SK-N-MC (cell line): Measurements from ENCODE around the gene KCNH2.

Source experiments
- DNase-seq: peaks from one replicate; pipeline ENCODE4 v3.0.0-alpha.2; 2011; ENCODE audit warnings: low read depth, low spot score
- H3K27ac ChIP-seq: fragments of 200-600 bp; sonication (generic); 2 replicates; pipeline ENCODE4 v1.5.1; 2016; ENCODE audit warnings: mixed run types
- H3K36me3 ChIP-seq: fragments of 200-600 bp; sonication (generic); 2 replicates; pipeline ENCODE4 v1.6.1; 2017; ENCODE audit warnings: antibody characterized with exemption, low read length, mixed read lengths; ENCODE audit not compliant: insufficient read depth
- H3K4me3 ChIP-seq: fragments of 200-600 bp; sonication (generic); 2 replicates; pipeline ENCODE4 v1.5.1; 2016
- H3K9ac ChIP-seq: fragments of 200-600 bp; sonication (generic); 2 replicates; pipeline ENCODE4 v1.8.0; 2017; ENCODE audit warnings: mixed run types, mixed read lengths; ENCODE audit not compliant: insufficient read length
- H3K9me3 ChIP-seq: fragments of 200-600 bp; sonication (generic); 2 replicates; pipeline ENCODE4 v1.6.1; 2017; ENCODE audit warnings: low read depth, mild to moderate bottlenecking, antibody characterized with exemption, low read length, moderate library complexity, mixed read lengths
- EZH2 ChIP-seq: fragments of 200-600 bp; sonication (generic); IDR thresholded peaks from one replicate; pipeline ENCODE4 v1.6.1; 2017; ENCODE audit warnings: antibody characterized with exemption
- FOXP2 ChIP-seq: optimal IDR thresholded peaks from 2 replicates; pipeline ENCODE3; 2011; ENCODE audit warnings: mild to moderate bottlenecking, moderate library complexity; ENCODE audit not compliant: insufficient read depth; ENCODE audit errors: extremely low read length, control extremely low read depth
- POLR2AphosphoS5 ChIP-seq: IDR thresholded peaks from 2 replicates; pipeline ENCODE4 v1.6.1; 2012; ENCODE audit warnings: mild to moderate bottlenecking, low read depth, low read length, borderline replicate concordance

KCNH2 gene

DNA sequence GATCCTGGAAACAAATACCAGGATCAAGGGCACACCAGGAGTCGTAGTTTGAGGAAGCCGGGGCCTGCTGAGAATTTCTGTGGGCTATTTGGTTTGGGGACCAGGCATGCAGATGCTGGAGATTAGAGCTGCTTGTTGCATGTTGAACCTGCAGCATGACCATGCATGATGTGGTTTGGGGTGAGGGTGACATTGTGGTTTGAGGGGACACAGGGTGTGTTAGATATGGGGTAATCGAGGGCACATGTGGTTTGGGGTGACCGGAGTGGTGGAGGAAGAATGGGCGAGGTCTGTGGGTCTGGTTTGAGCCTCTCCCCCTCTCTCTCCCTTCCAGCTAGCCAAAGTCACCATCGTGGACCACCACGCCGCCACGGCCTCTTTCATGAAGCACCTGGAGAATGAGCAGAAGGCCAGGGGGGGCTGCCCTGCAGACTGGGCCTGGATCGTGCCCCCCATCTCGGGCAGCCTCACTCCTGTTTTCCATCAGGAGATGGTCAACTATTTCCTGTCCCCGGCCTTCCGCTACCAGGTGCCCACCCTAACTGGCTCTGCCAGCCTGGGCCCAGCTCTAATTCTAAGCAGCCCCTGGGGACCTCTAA lies 22.9 kb upstream of the KCNH2 start:
- TF ChIP-seq FOXP2, result no peak
- TF ChIP-seq POLR2AphosphoS5, result no peak
- no peak for TF ChIP-seq EZH2
- Histone ChIP-seq H3K9me3 (no peaks in the 10 kb centered on the region), H3K4me3 (no peak overlapping the region), H3K9ac (no peak overlapping the region), H3K27ac (no peak overlapping the region), H3K36me3 (no peaks in the 10 kb centered on the region)
- DNase-seq, result no peak

DNA sequence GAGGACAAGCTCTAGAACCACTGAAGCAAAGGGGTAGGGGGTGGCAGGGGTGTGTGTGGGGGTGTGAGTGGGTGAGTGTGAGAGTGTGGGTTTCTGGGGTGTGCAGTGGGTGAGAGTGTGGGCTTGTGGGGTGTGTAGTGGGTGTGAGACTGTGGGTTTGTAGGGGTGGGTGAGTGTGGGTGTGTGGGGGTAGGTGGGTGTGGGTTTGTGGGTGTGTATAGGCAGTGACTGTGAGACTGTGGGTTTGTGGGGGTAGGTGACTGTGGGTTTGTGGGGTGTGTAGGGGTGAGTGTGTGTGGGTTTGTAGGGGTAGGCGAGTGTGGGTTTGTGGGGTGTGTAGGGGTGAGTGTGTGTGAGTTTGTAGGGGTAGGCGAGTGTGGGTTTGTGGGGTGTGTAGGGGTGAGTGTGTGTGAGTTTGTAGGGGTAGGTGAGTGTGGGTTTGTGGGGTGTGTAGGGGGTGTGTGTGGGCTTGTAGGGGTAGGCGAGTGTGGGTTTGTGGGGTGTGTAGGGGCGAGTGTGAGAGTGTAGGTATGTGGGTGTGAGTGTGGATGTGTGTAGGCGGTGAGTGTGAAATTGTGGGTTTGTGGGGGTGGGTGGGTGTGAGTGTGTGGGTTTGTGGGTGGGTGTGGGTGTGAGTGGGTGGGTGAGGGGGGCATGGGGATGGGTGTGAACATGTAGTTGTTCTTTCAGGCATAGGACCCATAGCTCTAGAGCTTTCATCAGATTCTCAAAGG lies 21.5 kb upstream of the KCNH2 start:
- no peaks in the 10 kb centered on the region for H3K36me3 ChIP-seq
- H3K9me3 ChIP-seq, result no peaks in the 10 kb centered on the region
- no peak for TF ChIP-seq POLR2AphosphoS5
- no peak for TF ChIP-seq FOXP2
- TF ChIP-seq EZH2, result no peak
- no peak overlapping the region for H3K4me3 ChIP-seq
- no peak overlapping the region for H3K27ac ChIP-seq
- no peak overlapping the region for H3K9ac ChIP-seq
- no peak for DNase-seq

DNA sequence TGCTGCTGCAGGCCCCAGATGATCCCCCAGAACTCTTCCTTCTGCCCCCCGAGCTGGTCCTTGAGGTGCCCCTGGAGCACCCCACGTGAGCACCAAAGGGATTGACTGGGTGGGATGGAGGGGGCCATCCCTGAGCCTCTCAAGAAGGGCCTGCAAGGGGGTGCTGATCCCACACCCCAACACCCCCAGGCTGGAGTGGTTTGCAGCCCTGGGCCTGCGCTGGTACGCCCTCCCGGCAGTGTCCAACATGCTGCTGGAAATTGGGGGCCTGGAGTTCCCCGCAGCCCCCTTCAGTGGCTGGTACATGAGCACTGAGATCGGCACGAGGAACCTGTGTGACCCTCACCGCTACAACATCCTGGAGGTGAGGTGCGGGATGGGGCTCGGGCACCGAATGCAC lies 20.9 kb upstream of the KCNH2 start:
- Histone ChIP-seq H3K9ac (no peak overlapping the region), H3K4me3 (no peak overlapping the region), H3K27ac (no peak overlapping the region), H3K36me3 (no peaks in the 10 kb centered on the region), H3K9me3 (no peaks in the 10 kb centered on the region)
- no peak for TF ChIP-seq FOXP2
- TF ChIP-seq EZH2, result no peak
- no peak for TF ChIP-seq POLR2AphosphoS5
- DNase-seq, result no peak

DNA sequence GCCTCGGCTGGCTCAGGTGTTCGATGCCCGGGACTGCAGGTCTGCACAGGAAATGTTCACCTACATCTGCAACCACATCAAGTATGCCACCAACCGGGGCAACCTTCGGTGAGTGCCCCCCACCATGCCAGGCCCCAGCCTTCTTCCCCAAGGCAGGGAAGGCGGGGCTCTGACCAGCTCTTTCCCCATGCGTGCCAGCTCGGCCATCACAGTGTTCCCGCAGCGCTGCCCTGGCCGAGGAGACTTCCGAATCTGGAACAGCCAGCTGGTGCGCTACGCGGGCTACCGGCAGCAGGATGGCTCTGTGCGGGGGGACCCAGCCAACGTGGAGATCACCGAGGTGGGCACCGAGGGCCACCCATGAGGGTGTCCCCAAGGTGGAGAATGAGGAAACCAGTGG lies 20.2 kb upstream of the KCNH2 start:
- Histone ChIP-seq H3K4me3 (no peak overlapping the region), H3K27ac (no peak overlapping the region), H3K9ac (no peak overlapping the region), H3K36me3 (no peaks in the 10 kb centered on the region), H3K9me3 (no peaks in the 10 kb centered on the region)
- TF ChIP-seq POLR2AphosphoS5, result no peak
- no peak for TF ChIP-seq EZH2
- no peak for TF ChIP-seq FOXP2
- DNase-seq, result no peak

DNA sequence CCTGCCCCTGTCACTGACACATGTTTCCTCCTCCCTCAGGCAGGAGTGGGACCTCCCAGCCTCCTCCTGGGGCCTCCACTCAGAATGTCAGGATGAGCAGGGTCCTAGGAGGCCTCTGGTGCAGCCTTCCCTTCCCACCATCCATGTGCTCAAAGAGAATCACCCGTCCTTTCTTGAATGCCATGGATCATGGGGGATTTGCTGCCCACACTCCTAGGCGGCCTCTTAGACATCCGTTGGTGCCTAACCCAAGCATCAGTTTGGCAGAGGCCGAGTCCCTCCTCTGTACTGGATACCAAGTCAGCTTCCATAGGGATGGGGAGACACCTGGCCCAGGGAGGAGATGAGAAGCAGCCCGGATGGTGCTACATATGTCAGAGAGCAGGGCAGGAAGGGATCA lies 19.7 kb upstream of the KCNH2 start:
- Histone ChIP-seq H3K36me3 (no peaks in the 10 kb centered on the region), H3K4me3 (no peak overlapping the region), H3K9me3 (no peaks in the 10 kb centered on the region), H3K27ac (no peak overlapping the region), H3K9ac (no peak overlapping the region)
- no peak for DNase-seq
- TF ChIP-seq EZH2, result no peak
- no peak for TF ChIP-seq FOXP2
- TF ChIP-seq POLR2AphosphoS5, result no peak

DNA sequence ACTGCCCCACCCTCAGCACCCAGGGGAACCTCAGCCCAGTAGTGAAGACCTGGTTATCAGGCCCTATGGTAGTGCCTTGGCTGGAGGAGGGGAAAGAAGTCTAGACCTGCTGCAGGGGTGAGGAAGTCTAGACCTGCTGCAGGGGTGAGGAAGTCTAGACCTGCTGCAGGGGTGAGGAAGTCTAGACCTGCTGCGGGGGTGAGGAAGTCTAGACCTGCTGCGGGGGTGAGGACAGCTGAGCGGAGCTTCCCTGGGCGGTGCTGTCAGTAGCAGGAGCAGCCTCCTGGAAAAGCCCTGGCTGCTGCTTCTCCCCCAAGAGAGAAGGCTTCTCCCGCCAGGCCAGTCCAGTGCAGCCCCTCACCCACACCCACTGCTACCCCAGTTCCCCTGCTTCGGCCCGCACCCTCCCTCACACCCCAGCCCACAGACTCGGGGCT lies 19.0 kb upstream of the KCNH2 start:
- no peaks in the 10 kb centered on the region for H3K36me3 ChIP-seq
- H3K9me3 ChIP-seq, result no peaks in the 10 kb centered on the region
- no peak overlapping the region for H3K9ac ChIP-seq
- TF ChIP-seq EZH2 (no peak), POLR2AphosphoS5 (no peak), FOXP2 (no peak)
- no peak overlapping the region for H3K27ac ChIP-seq
- H3K4me3 ChIP-seq, result no peak overlapping the region
- DNase-seq, result no peak

DNA sequence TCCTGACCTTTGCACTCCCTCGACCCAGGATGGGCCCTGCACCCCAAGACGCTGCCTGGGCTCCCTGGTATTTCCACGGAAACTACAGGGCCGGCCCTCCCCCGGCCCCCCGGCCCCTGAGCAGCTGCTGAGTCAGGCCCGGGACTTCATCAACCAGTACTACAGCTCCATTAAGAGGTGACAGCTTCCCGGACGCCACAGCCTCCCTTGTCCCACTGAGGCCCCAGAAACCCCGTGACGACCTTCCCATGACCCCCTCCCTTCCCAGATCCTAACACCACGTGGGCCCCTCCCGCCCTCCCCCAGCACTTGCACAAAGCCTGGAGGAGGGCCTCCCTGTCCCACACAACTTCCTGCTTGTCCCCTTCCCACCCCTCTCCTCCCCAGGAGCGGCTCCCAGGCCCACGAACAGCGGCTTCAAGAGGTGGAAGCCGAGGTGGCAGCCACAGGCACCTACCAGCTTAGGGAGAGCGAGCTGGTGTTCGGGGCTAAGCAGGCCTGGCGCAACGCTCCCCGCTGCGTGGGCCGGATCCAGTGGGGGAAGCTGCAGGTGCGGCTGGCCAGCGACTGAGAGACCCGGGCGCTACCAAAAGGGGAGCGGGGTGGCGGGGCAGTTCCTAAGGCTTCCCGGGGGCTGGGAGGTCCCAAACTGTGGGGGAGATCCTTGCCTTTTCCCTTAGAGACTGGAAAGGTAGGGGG lies 18.4 kb upstream of the KCNH2 start:
- no peak for TF ChIP-seq EZH2
- Histone ChIP-seq H3K36me3 (no peaks in the 10 kb centered on the region), H3K9ac (no peak overlapping the region), H3K27ac (no peak overlapping the region), H3K4me3 (no peak overlapping the region), H3K9me3 (no peaks in the 10 kb centered on the region)
- no peak for DNase-seq

DNA sequence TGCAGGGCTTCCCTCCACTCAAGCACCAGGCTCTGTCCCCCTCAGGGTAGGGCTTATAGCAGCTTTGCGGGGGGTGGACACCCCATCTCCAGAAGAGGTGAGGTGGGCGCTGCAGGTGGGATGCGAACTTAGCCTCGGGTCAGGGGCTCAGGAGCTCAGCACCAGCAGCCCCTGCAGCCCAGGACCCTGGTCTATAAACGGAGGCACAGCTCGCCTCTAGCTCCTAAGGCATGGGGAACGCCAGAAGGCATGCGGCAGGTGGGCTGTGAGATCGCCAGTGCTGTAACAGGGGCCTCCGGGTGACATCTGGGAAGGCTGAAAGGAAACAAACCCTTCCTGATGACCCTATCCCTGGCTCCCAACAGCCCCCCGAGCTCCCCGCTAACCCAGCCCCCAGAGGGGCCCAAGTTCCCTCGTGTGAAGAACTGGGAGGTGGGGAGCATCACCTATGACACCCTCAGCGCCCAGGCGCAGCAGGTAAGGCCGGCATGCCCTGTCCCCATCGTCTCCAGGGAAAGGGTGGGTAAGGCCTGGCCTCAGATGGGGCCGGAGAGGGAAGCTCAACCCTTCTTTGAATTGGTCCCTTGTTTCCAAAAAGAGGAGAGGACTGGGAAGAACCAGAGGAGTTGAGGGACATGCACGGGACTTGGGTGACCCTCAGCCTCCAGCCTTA lies 16.9 kb upstream of the KCNH2 start:
- Histone ChIP-seq H3K36me3 (no peaks in the 10 kb centered on the region), H3K4me3 (no peak overlapping the region), H3K9ac (no peak overlapping the region), H3K27ac (no peak overlapping the region), H3K9me3 (no peaks in the 10 kb centered on the region)
- no peak for TF ChIP-seq FOXP2
- no peak for TF ChIP-seq EZH2
- TF ChIP-seq POLR2AphosphoS5, result no peak
- DNase-seq, result no peak
